HepG2 (cell line): ENCODE measurements around the gene ALDH3B1. TPM values are rescaled to one million over a fixed set of nuclear protein-coding genes. Genes with fewer than 3 reads are reported as not detected.

Source experiments
- AHR ChIP-seq: IDR thresholded peaks from 2 replicates; pipeline ENCODE4 v1.6.1; 2018; ENCODE audit warnings: missing genetic modification reagents, missing compliant biosample characterization
- CBX5 ChIP-seq: sonication (generic); formaldehyde crosslinking; IDR thresholded peaks from 2 replicates; pipeline ENCODE4 v1.4.0; 2020; ENCODE audit warnings: missing genetic modification reagents, borderline replicate concordance
- DMAP1 ChIP-seq: IDR thresholded peaks from 2 replicates; pipeline ENCODE4 v1.6.1; 2016
- ELF4 ChIP-seq: sonication (generic); formaldehyde crosslinking; IDR thresholded peaks from 2 replicates; pipeline ENCODE4 v1.5.0; 2020; ENCODE audit warnings: missing genetic modification reagents, mild to moderate bottlenecking, moderate library complexity, borderline replicate concordance
- GATAD2A ChIP-seq: IDR thresholded peaks from 2 replicates; pipeline ENCODE4 v1.6.1; 2016
- KDM2A ChIP-seq: sonication (generic); formaldehyde crosslinking; IDR thresholded peaks from 2 replicates; pipeline ENCODE4 v1.4.0; 2020; ENCODE audit warnings: low read depth, missing genetic modification reagents, borderline replicate concordance
- KDM3A ChIP-seq: IDR thresholded peaks from 2 replicates; pipeline ENCODE4 v1.6.1; 2018; ENCODE audit warnings: low read depth, missing compliant biosample characterization
- MAZ ChIP-seq, 2 experiments: sonication (generic) in 1 of 2; formaldehyde crosslinking in 1 of 2; IDR thresholded peaks; 2 replicates each; pipeline versions ENCODE4 v1.5.0 to v1.6.1; 2012 to 2020; ENCODE audit warnings: low read depth in 2 of 2, mild to moderate bottlenecking in 2 of 2, borderline replicate concordance in 1 of 2, improper control_type of control experiment in 1 of 2, low read length in 1 of 2, missing genetic modification reagents in 1 of 2, moderate library complexity in 1 of 2
- NR2F1 ChIP-seq, 2 experiments: fragments of 450-650 bp in 1 of 2; formaldehyde crosslinking in 1 of 2; IDR thresholded peaks; 2 replicates each; pipeline versions ENCODE4 v1.5.0 to v1.6.1; 2016 to 2020; ENCODE audit warnings: mild to moderate bottlenecking in 1 of 2, missing compliant biosample characterization in 1 of 2, missing genetic modification reagents in 1 of 2, moderate library complexity in 1 of 2
- TBX2 ChIP-seq: sonication (generic); formaldehyde crosslinking; IDR thresholded peaks from 2 replicates; pipeline ENCODE4 v1.5.0; 2020; ENCODE audit warnings: missing genetic modification reagents, mild to moderate bottlenecking, borderline replicate concordance
- ZNF230 ChIP-seq: sonication (generic); formaldehyde crosslinking; IDR thresholded peaks from 2 replicates; pipeline ENCODE4 v1.4.0; 2020; ENCODE audit warnings: mild to moderate bottlenecking, missing genetic modification reagents
- ZNF546 ChIP-seq: sonication (generic); formaldehyde crosslinking; conservative IDR thresholded peaks from 2 replicates; pipeline ENCODE4 v1.8.1; 2023; ENCODE audit warnings: mild to moderate bottlenecking, missing genetic modification reagents
- ZNF746 ChIP-seq: sonication (generic); formaldehyde crosslinking; IDR thresholded peaks from 2 replicates; pipeline ENCODE4 v1.8.0; 2022; ENCODE audit warnings: mild to moderate bottlenecking, missing genetic modification reagents
- ZNF772 ChIP-seq: sonication (generic); formaldehyde crosslinking; IDR thresholded peaks from 2 replicates; pipeline ENCODE4 v1.5.0; 2020; ENCODE audit warnings: mild to moderate bottlenecking, missing genetic modification reagents
- ZNF788 ChIP-seq: sonication (generic); formaldehyde crosslinking; IDR thresholded peaks from 2 replicates; pipeline ENCODE4 v1.5.0; 2020; ENCODE audit warnings: mild to moderate bottlenecking, missing genetic modification reagents, borderline replicate concordance
- ZNF839 ChIP-seq: sonication (generic); formaldehyde crosslinking; IDR thresholded peaks from 2 replicates; pipeline ENCODE4 v1.4.0; 2020; ENCODE audit warnings: missing genetic modification reagents, mild to moderate bottlenecking, borderline replicate concordance
- polyA plus RNA-seq, 8 experiments: library from polyadenylated mRNA; depleted of rRNA in 3 of 8; stranded (reverse) in 7 of 8; unstranded in 1 of 8; fragments of >200 nt; fragmentation: Illumina TruSeq in 4 of 8; extraction: Trizol in 4 of 8; gene quantifications; 2 replicates each; pipeline versions ENCODE4 v1.2.1 to v1.2.3, GENCODE V29; 2011 to 2016; ENCODE audit warnings: low read depth in 4 of 8, missing spikeins in 1 of 8, mixed read lengths in 1 of 8; ENCODE audit not compliant: insufficient read depth in 1 of 8
- total RNA-seq, 5 experiments: library from RNA; depleted of rRNA; stranded (reverse); fragments of >200 nt; fragmentation: Illumina TruSeq; extraction: Trizol; gene quantifications; 2 replicates each; pipeline ENCODE4 v1.2.3, GENCODE V29; 2016; ENCODE audit warnings: low read depth in 1 of 5
- TF ChIP-seq, protein P1 (sequence below): sonication (generic); formaldehyde crosslinking; IDR thresholded peaks from 2 replicates; pipeline ENCODE4 v1.5.1; 2020; ENCODE audit warnings: mild to moderate bottlenecking, missing genetic modification reagents, moderate library complexity
- TF ChIP-seq, protein P2 (sequence below): sonication (generic); formaldehyde crosslinking; IDR thresholded peaks from 2 replicates; pipeline ENCODE4 v1.4.0; 2020; ENCODE audit warnings: mild to moderate bottlenecking, missing genetic modification reagents

The ALDH3B1 gene
- total and polyA plus RNA-seq, 2 of the 13 experiments (the other 11 are each of a cell fraction or from before 2014, with no cell fraction given), result 4.0 to 6.7 TPM

GRCh38 chr11:68031144-68031464, 21.0 kb downstream of the ALDH3B1 start (continued):
- TF ChIP-seq, protein P1, sequence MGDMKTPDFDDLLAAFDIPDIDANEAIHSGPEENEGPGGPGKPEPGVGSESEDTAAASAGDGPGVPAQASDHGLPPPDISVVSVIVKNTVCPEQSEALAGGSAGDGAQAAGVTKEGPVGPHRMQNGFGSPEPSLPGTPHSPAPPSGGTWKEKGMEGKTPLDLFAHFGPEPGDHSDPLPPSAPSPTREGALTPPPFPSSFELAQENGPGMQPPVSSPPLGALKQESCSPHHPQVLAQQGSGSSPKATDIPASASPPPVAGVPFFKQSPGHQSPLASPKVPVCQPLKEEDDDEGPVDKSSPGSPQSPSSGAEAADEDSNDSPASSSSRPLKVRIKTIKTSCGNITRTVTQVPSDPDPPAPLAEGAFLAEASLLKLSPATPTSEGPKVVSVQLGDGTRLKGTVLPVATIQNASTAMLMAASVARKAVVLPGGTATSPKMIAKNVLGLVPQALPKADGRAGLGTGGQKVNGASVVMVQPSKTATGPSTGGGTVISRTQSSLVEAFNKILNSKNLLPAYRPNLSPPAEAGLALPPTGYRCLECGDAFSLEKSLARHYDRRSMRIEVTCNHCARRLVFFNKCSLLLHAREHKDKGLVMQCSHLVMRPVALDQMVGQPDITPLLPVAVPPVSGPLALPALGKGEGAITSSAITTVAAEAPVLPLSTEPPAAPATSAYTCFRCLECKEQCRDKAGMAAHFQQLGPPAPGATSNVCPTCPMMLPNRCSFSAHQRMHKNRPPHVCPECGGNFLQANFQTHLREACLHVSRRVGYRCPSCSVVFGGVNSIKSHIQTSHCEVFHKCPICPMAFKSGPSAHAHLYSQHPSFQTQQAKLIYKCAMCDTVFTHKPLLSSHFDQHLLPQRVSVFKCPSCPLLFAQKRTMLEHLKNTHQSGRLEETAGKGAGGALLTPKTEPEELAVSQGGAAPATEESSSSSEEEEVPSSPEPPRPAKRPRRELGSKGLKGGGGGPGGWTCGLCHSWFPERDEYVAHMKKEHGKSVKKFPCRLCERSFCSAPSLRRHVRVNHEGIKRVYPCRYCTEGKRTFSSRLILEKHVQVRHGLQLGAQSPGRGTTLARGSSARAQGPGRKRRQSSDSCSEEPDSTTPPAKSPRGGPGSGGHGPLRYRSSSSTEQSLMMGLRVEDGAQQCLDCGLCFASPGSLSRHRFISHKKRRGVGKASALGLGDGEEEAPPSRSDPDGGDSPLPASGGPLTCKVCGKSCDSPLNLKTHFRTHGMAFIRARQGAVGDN (CRISPR knock-in tag), result peak; percentile 1
- TF ChIP-seq, protein P2, sequence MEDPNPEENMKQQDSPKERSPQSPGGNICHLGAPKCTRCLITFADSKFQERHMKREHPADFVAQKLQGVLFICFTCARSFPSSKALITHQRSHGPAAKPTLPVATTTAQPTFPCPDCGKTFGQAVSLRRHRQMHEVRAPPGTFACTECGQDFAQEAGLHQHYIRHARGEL (CRISPR knock-in tag), result peak; percentile 5; the same call in 1 of the 2 replicates
- TF ChIP-seq AHR (no peak), DMAP1 (peak; percentile 40; the same call in 1 of the 2 replicates), ZNF546 (CRISPR knock-in tag) (0 out of 2 replicates have a peak, but pooled peaks have one; percentile 16), ELF4 (CRISPR knock-in tag) (peak; percentile 67; the same call in 1 of the 2 replicates), ZNF839 (CRISPR knock-in tag) (no peak), NR2F1 (CRISPR knock-in tag; IDR thresholded peaks at IDR 0.05) (0 out of 4 replicates have a peak, but pooled peaks of 1 of the 2 experiments have one; percentile 6), ZNF230 (CRISPR knock-in tag) (no peak), ZNF746 (CRISPR knock-in tag) (0 out of 2 replicates have a peak, but pooled peaks have one; percentile 23), KDM3A (no peak), CBX5 (CRISPR knock-in tag) (no peak), TBX2 (CRISPR knock-in tag) (peak; percentile 5; the same call in 1 of the 2 replicates), ZNF788 (CRISPR knock-in tag) (0 out of 2 replicates have a peak, but pooled peaks have one; percentile 8), GATAD2A (no peak), ZNF772 (CRISPR knock-in tag) (peak; percentile 19; the same call in 1 of the 2 replicates), MAZ (IDR thresholded peaks at IDR 0.05; ENCODE audit: borderline replicate concordance, low read depth, low read length) (no peak), MAZ (CRISPR knock-in tag; IDR thresholded peaks at IDR 0.05; ENCODE audit: low read depth) (peak; percentile 40; the same call in 1 of the 2 replicates), KDM2A (no peak)
